C4-2B (cell line): ENCODE results near the gene GRM3.

Source experiments
- ZFX ChIP-seq: fragments of 450-650 bp; IDR thresholded peaks from 2 replicates; pipeline ENCODE4 v1.6.1; 2017
- TF ChIP-seq, protein P1 (sequence below): fragments of 450-650 bp; conservative IDR thresholded peaks from 2 replicates; pipeline ENCODE4 v1.5.1; 2017; ENCODE audit warnings: mild to moderate bottlenecking

DNA sequence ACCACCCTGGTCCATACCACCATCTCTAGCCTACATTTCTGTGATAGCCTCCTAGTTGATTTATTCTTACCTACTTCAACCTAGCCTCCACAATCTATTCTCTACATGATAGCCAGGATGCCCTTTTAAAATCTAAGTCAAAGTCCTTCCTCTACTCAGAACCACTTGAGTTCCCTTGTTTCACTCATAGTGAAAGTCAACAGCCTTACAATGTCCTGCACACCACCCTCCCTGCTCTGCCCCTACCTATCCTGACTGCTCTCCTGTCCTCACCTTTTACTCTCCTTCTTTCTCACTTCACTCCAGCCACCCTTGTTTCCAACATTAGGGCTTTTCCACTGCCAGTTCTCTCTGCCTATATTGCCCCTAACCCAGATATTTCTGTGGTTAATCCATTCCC lies 146.7 kb downstream of the GRM3 start:
- TF ChIP-seq, protein P1, sequence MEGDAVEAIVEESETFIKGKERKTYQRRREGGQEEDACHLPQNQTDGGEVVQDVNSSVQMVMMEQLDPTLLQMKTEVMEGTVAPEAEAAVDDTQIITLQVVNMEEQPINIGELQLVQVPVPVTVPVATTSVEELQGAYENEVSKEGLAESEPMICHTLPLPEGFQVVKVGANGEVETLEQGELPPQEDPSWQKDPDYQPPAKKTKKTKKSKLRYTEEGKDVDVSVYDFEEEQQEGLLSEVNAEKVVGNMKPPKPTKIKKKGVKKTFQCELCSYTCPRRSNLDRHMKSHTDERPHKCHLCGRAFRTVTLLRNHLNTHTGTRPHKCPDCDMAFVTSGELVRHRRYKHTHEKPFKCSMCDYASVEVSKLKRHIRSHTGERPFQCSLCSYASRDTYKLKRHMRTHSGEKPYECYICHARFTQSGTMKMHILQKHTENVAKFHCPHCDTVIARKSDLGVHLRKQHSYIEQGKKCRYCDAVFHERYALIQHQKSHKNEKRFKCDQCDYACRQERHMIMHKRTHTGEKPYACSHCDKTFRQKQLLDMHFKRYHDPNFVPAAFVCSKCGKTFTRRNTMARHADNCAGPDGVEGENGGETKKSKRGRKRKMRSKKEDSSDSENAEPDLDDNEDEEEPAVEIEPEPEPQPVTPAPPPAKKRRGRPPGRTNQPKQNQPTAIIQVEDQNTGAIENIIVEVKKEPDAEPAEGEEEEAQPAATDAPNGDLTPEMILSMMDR = no peak
- TF ChIP-seq ZFX = no peak
